GM13977 (cell line): ENCODE results near the gene HOXC9.

Experiments
- DNase-seq: peaks from one replicate; pipeline ENCODE4 v3.0.0; 2012; ENCODE audit warnings: low spot score
- in situ Hi-C: fragments of 300-500 bp; cut with MboI; formaldehyde crosslinking; loops from one replicate; pipeline ENCODE4 v1.12.0; 2022; ENCODE audit warnings: low sequenced_read_pairs, low pct_unique_long_range_greater_than_20kb, mixed read lengths, inconsistent platforms; ENCODE audit not compliant: unreplicated experiment
- TF ChIP-seq, protein P1 (sequence below): IDR thresholded peaks from 2 replicates; pipeline ENCODE4 v1.5.1; 2012; ENCODE audit warnings: mild to moderate bottlenecking, control low read depth; ENCODE audit not compliant: insufficient read depth; ENCODE audit errors: extremely low read depth, missing control alignments

The HOXC9 gene

DNA sequence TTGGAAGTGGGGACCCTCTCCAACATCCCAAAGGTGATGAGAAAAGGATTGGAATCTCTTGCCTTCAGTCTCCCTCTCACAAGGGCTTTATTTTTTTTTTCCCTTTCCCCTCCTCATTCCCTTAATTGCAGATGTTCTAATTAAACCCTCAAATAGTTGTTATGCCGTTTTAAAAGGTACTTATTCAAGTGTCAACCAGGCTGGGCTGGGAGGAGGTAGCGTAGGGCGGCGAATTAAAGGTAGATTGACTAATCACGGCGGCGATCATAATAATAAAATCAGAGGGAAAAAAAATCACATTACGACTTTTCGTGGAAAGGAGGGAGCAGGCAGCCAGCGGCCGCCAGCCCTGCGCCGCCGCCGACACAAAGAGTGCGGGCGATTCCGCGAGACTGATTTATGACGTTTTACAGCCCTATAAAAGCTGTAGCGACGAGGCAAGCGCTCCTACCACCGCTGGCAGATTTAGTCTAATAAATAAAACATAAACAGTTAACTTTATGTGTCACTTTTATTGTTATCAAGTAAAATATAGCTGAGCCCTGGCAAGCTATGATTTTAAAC is 52.0 kb downstream of the HOXC9 start:
- in situ Hi-C loops = no loop called here
- DNase-seq = no peak
- TF ChIP-seq, protein P1, sequence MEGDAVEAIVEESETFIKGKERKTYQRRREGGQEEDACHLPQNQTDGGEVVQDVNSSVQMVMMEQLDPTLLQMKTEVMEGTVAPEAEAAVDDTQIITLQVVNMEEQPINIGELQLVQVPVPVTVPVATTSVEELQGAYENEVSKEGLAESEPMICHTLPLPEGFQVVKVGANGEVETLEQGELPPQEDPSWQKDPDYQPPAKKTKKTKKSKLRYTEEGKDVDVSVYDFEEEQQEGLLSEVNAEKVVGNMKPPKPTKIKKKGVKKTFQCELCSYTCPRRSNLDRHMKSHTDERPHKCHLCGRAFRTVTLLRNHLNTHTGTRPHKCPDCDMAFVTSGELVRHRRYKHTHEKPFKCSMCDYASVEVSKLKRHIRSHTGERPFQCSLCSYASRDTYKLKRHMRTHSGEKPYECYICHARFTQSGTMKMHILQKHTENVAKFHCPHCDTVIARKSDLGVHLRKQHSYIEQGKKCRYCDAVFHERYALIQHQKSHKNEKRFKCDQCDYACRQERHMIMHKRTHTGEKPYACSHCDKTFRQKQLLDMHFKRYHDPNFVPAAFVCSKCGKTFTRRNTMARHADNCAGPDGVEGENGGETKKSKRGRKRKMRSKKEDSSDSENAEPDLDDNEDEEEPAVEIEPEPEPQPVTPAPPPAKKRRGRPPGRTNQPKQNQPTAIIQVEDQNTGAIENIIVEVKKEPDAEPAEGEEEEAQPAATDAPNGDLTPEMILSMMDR = no peak

DNA sequence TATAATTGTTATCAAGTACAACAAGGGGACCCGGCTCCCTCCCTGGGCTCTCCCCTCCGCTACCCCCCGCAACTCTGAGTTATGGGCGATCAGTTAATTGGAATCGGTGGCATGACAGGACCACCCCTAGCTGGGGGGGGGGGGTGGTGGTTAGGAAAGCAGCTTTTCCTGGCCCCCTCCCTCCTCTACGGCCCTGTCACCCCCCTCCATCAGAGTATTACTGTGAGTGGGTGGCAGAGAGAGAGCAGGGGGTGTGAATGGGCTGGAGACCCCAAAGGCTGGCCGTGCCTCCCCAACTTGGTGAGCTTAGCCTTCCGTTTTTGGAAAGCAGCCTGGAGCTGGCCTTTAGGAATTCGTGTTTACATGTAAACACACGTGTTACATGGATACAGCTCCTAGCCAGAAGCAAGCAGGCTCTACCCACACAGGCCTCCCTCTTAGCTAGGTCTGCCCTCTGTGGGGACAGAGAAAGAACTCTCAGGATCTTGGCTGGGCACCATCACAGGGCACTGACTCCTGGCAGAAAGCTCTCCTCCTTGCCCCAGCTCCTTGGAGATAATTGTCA is 52.6 kb downstream of the HOXC9 start:
- in situ Hi-C loops = no loop called here
- TF ChIP-seq, protein P1 = no peak

More for the DNA sequence above, 52.6 kb downstream of the HOXC9 start:
- no peak for DNase-seq
